ENCODE measurements around the gene DHH.

The DHH gene

DNA sequence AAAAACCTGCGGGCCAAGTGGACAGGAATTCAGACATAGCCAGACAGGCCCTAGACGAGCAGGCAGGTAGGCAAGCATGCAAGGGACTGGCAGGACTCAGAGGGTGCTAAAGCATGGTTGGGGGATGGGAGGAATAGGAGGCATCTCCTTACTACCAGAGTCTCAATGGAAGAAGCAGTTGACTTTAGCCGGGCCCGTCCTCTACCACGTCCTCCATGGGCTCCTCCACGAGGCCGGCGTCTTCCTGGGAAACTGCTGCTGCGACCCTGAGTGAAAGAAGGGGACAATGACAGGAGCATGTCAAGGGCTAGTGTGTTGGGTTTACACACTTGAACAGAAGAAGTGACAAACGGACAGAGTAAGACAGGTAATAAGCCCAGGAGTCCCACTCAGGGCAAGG, 45.6 kb downstream of the DHH start:
- DNase-seq, result no peak

DNA sequence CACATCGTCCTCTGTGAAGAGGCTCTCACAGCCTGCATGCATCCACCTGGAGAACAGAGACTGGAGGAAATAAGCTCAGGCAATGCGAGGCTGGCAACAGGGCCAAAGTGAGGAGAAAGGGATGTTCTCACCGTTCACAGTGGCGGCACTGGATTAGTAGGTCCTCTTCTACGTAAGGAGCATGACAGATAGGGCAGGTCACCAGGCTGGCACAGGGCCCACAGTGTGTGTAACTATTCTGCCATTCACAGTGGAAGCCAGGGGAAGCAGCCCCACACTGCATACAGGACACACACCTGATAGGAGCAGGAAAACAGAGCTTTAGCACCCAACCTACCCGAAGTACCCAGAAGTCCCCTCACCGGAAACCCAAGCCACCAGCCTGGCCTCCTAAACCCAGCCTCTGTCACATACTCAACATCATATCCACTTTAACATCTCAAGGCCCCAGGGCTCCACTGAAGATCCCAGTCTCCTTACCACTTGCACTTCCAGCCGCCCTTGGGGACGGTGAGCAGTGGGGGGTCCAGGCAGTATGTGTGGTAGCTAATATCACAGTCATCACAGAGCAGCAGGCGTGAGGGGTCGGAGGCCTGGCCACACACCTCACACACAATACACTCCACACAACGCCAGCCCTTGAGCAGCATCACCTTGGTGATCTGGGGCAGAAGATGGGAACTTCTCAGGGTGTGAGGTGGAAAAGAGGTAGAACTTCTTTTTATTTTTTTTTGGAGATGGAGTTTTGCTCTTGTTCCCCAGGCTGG, 48.3 kb downstream of the DHH start:
- DNase-seq, result no peak

DNA sequence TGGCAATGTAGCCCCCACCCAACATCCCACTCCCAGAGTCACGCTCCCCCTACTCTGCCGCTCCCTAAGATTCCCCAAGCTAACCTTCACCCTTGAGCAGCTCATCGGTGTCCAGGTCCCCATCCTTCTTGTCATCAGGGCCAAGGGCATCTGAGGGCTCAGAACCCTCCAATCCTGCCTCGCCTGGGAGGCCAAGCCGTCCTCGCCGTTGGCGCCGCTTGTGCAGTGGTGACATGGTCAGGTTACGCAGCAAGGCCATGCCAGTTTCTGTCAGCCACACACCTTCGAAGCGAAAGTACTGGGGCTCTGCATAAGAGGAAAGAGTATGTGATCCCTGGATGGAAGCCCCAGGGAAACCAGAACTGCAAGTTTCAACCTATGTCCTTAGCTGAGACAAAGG, 49.9 kb downstream of the DHH start:
- DNase-seq, result no peak

DNA sequence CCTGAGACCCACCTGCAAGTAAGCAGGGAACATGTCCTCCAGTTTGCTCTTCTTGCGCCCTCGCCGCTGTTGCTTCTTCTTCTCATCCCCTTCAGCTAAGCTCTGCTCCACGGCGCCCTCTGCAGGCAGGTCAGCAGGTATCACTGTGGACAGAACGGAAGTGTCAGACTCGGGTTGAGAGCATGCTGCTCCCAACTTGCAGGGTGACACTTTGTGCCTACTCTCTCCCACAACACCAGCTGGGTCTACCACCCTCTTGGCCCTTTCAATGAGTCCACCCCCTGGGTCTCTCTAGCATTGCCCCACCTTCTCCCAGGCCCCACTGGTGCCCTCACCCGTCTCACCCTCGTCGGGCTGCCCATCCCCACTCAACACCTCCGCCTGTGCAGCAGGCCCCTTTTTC, 50.7 kb downstream of the DHH start:
- DNase-seq, result peak; percentile 77

DNA sequence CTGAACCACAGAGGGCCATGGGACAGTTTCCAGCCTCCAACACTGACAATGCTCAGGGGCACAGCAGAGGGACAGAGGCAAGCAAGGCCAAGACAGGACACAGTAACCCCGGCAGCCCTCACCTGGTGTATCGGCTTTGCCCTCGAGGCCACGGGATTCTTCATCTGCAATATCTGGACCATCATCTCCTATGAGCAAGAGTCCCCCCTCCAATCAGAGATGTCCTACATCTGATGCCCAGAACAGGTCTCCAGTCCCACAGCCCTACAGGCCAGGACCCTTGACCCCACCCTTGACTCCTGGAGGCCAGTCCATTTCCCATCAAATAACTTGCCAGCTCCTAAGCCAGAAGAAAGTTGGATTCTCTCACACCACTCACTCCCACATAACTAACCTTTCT, 51.4 kb downstream of the DHH start:
- DNase-seq, result no peak

DNA sequence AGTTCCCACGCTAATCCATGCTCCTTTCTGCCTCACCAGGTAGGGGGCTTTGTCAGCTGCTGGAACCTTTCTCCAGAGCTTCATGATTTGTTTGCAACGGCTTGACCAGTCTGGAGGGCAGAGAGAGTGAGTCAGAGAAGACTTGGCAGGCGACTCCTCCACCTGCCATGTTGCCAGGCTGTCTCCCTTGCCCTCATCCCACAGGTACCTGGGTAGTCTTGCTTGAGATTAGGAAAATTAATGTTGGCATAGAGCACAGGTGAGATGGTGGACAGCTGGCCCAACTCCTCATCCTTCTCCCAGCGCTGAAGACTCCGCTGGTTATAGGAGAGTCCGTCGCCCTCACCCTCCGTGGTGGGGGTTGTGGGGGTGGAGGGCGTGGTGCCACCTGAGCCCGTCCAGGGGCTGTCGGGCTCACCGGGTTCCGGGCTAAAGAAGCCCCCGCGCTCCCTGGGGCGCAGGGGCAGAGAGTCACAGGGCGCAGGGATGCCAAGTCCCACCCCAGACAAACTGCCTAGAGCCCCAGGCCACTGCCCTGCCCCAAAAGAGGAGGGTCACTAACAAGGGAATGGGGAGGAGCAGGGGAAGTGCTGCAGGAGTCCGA, 52.6 kb downstream of the DHH start:
- no peak for DNase-seq

DNA sequence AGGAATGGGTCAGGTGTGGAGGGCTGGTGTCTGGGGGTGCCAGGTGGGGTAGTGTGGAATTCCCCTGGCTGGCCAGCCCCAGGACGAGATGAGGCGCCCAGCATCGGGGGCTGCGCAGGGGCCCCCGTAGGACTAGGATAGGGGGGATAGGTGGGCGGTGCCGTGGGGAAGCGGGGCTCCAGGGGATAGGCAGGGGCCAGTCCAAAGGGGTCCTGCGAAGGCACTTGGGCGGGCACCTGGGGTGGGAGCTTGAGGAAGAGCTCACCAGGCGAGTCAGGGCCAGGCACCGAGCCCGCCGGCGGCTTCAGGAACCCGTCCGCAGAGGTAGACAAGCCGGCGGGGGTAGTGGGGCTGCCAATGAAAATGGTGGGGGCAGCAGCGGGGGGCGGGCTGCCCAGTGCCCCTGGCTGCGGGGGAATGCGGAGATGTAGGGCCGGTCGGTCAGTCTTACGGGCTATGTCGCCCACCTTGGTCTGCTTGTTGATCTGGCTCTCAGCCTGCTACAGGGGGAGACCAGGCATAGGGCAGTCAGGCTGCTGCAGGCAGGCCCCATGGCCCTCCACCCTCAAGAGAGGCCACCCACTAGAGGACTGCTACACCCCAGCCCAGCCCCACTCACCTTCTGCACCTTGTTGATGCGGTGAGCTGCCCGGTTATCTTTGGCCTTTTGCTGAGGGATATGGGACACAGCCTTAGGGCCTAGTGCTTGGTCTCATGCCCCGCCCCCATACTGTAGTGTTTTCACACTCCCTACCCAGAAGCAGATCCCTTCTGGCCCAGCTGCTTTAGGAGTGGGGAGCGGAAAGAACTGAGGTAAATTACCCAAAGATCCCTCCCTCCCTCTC, 53.3 kb downstream of the DHH start:
- no peak for DNase-seq

DNA sequence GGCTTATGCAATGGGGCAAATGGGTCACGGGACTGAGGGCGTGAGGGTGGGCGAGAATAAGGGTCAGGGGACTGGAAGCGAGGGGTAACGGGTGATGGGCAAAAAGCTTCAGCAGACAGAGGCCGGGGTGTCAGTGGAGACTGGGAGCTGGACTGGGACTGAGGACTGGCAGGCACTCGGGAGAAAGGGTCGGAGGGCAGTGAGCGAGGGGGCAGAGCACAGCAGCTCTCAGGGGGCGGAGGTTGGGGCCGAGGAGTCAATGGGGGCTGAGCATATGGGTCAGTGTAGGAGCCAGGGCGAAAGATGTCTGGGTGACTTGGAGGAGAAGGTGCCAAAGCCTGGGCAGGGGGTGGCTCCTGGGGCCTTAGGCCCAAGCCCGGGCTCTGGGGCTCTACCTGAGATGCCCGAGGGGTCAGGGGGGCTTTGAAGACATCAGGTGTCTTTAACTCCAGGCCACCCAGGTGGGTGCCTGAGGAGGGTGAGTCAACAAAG, 54.2 kb downstream of the DHH start:
- DNase-seq, result no peak

DNA sequence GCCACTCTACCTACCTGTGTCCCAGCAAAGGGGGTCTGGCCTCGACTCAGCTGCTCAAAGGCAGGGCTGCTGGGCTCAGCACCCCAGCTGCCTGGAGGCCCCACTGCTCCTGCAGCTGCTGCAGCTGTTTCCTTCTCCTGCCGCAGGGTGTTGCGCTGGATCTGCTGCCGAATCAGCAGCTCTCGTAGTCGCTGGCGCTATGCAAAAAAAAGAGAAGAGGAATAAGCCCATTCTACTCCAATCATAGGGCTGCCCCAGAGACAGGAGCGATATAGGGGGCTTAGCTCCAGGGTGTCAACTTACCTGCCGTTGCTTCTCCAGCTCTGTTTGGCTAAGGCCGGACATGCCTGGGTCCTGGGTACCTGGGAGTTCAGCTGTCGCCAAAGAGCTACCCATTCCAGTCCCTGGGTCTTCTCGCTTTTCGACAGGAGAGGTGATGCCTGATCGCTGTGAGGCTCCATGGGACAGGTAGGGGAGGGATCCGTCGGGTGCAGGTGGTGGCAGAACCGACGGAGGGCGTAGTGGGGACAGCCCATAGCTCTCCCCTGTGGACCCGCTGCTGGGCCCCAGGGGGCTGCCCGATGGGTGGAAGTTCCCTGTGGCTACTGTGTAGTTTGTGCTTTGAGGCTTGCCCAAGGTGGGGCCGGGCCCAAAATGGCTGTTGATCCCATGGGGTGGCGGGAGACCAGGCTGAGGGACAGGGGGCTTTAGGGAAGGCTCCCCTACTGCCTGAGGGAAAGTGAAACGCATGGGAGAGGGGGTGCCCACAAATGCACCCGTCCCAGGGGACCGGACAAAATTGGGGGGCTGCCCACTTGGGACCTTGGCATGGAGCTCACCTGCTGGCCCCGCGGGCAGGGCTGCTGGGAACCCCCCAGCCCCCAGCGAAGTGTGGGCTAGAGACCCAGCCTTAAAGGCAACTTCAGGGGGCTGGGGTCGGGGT, 54.9 kb downstream of the DHH start:
- DNase-seq, result no peak

DNA sequence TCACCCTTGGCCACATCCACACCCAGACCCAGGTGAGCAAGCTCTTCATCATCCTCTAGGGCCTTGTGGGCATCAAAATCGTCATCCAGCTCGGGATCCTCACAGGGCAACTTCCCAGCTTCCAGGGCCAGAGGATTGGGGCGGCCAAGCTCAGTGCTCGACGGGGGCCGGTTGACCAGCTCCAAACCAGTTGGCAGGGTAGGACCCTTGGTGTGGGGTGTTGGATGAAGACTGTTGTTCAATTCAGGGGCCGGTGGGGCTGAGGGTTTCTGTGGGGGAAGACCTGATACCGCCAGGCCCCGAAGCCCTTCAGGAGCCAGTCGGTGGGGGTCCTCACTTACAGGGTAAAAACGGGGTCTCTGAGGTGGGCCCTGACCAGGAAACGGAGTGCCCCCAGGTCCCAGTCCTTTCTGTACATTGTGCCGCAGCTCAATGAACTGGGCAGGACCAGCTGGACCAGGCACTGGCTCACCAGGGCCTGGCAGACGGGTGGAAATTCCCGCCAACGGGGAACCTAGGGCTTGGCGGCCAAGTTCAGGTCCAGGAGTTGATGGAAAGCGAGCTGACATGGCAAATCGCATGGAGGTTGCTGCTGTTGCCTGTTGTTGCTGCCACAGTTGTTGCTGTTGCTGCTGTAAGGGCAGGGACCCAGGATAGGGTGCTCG, 56.2 kb downstream of the DHH start:
- no peak for DNase-seq

DNA sequence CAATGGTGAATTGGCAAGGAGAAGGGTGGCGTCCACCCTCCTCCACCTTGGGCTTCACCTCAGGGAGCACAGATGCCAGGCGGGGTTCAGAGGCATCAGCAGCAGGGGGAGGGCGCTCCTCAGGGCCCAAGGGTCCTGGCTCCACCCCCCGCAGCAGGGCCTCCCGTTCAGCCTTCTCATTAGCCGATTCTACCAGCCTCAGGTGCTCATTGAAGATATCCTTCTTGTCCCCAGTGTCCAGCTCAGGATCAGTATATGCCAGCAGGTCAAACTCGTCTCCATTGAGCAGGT, 56.7 kb downstream of the DHH start:
- no peak for DNase-seq

DNA sequence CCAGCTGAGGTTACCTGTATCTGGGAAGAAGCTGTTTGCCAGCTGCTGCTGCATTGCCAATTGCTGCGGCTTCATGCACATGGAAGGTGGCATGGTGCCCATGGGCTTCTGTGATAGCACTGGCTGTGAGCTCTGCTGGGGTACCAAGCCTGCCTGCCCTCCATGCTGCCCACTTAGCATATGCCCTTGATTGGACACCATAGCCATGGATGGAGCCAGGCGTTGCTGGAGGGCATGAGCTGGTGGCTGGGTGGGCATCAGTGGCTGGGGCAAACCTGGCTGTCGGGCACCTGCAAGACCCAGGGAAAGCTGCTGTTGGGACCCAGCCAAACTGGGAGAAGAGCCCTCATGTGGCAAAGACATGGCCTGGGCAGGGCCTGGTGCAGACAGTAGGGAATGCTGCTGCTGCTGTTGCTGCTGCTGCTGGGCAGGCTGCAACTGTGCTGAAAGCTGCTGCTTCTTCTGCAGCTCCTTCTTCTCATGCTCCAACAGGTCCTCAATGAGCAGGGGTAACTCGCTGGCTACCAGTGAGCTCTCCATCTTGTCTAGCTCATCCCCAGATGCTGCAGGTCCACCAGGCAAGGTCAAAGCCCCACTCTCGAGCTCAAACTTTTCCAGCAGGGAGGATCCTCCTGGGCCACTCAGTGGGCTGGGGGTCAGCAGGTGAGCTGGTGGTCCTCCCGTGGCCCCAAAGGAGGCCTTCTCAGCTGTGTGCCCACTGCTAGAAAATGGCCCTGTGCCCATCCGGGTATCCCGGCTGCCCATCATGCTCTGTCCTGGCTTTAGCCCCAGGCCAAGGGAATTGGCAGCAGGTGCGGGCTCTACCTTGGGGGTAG, 57.3 kb downstream of the DHH start:
- DNase-seq, result no peak

Data from CD4-positive, alpha-beta T cell treated with Interleukin-4 for 4 hours (primary cell).